Endothelial cell (in vitro differentiated cells): Measurements from ENCODE around the gene MPC1. TPM values are rescaled to one million over a fixed set of nuclear protein-coding genes. Genes with fewer than 3 reads are reported as not detected.

Experiments used
- DNase-seq: peaks from one replicate; pipeline ENCODE4 v3.0.0; 2021; ENCODE audit warnings: low spot score
- H3K27ac Mint-ChIP-seq: one replicate; pipeline ENCODE4 v1.8.0; 2021; ENCODE audit warnings: mixed read lengths, inconsistent platforms; ENCODE audit not compliant: unreplicated experiment
- H3K27me3 Mint-ChIP-seq: one replicate; pipeline ENCODE4 v1.8.0; 2021; ENCODE audit warnings: mild to moderate bottlenecking, moderate library complexity, mixed read lengths, inconsistent platforms; ENCODE audit not compliant: unreplicated experiment
- H3K36me3 Mint-ChIP-seq: one replicate; pipeline ENCODE4 v1.8.0; 2021; ENCODE audit warnings: mild to moderate bottlenecking, low read depth, mixed read lengths, inconsistent platforms; ENCODE audit not compliant: unreplicated experiment
- H3K4me1 Mint-ChIP-seq: one replicate; pipeline ENCODE4 v1.8.0; 2021; ENCODE audit warnings: mild to moderate bottlenecking, mixed read lengths, inconsistent platforms; ENCODE audit not compliant: unreplicated experiment
- H3K4me3 Mint-ChIP-seq: one replicate; pipeline ENCODE4 v1.8.0; 2021; ENCODE audit warnings: mild to moderate bottlenecking, mixed read lengths, inconsistent platforms; ENCODE audit not compliant: unreplicated experiment
- H3K9me3 Mint-ChIP-seq: one replicate; pipeline ENCODE4 v1.8.0; 2021; ENCODE audit warnings: mixed read lengths, inconsistent platforms; ENCODE audit not compliant: unreplicated experiment
- total RNA-seq: library from RNA; stranded (reverse); fragmentation: NEBNext Ultra II Directional; extraction: Animal tissue kit (Norgen Biotek cat#: 25700); gene quantifications from one replicate; pipeline ENCODE4 v1.2.1, GENCODE V29; 2021; ENCODE audit not compliant: unreplicated experiment
- TF ChIP-seq, protein P1 (sequence below): fragments of 200-600 bp; sonication (generic); IDR thresholded peaks from one replicate; pipeline ENCODE4 v1.5.0; 2021; ENCODE audit warnings: antibody characterized with exemption; ENCODE audit not compliant: unreplicated experiment

The MPC1 gene
- total RNA-seq, 1 donor from 2014 or later: 23.7 TPM

DNA sequence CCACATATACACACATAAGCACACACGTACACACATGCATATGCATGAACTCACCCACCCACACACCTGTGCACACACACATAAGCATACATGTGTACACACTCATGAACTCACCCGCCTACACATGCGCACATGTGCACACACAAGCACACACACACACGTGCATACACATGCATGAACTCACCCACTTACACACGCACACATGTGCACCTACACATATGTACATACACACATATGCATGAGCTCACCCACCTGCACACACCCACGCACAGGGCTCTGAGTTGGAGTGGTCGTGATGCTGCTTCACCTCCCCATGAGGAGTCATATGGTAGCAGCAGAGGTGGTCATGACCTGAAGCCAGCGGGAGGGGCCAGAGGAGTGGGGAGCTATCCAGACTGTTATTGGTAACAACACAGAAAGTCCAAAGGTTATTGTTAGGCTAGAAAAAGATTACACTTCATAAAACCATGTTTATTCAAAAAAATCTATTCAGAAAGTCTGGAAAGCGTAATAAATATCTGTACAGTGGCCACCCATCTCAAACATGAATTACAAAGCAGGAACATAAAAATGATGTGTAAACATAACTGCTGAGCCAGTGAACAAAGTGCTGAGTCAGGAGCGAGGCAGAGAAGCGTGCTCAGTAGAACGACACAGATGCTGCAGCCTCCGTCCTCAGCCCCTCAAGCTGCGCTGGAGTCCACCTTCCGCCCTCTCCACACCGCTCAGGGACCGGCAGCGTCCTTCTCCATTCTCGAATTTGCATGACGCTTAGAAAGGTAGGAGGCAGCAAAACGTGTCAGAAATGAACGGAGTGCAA, 26.4 kb upstream of the MPC1 start:
- Mint-ChIP-seq H3K4me3 (peak overlapping the region; percentile 22), H3K9me3 (no peaks in the 10 kb centered on the region), H3K27me3 (peaks cover 20% of the 10 kb centered on the region), H3K4me1 (no peaks in the 10 kb centered on the region), H3K36me3 (peaks cover 39% of the 10 kb centered on the region), H3K27ac (peak overlapping the region; percentile 6)
- no peak for DNase-seq
- TF ChIP-seq, protein P1, sequence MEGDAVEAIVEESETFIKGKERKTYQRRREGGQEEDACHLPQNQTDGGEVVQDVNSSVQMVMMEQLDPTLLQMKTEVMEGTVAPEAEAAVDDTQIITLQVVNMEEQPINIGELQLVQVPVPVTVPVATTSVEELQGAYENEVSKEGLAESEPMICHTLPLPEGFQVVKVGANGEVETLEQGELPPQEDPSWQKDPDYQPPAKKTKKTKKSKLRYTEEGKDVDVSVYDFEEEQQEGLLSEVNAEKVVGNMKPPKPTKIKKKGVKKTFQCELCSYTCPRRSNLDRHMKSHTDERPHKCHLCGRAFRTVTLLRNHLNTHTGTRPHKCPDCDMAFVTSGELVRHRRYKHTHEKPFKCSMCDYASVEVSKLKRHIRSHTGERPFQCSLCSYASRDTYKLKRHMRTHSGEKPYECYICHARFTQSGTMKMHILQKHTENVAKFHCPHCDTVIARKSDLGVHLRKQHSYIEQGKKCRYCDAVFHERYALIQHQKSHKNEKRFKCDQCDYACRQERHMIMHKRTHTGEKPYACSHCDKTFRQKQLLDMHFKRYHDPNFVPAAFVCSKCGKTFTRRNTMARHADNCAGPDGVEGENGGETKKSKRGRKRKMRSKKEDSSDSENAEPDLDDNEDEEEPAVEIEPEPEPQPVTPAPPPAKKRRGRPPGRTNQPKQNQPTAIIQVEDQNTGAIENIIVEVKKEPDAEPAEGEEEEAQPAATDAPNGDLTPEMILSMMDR: no peak

DNA sequence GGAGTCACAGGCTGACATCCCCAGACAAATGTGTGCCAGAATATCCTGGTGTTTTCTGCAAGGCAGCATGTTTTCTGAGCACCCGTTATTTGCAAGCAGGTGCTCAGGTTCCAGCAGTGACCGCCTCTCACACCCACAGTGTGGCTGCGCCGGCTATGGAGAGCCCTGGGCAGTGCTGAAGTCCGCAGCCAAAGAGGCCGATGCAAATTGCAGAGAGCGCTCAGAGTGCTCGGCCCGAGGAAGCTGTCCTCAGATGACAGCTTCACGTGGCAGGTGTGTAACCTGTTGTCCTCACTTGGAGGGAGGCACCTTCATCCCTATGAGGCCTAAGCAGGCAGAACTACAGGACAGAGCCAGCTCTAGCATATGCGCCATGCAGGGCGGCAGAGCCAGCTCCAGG, 23.5 kb upstream of the MPC1 start:
- TF ChIP-seq, protein P1: no peak

DNA sequence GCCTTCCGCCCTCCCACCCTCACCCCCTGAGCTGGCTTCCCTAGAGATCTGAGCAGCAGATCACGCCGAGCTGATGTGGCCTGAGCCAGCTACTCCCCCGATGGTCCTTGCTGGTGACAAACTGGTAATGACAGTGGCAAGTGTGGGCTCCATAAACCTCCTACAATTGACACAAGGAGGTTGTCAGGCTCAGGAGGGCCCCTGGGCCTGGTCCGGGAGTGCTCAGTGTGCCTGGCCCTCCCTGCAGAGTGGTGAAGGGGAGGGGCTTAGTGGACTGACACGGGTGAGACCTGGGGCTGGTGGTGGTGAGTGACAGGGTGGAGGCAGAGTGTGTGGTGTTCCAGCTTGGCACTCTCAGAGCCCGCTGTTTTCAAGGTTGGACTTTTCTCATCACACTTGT, 22.6 kb upstream of the MPC1 start:
- peaks cover 18% of the 10 kb centered on the region for H3K27me3 Mint-ChIP-seq
- no peak for DNase-seq
- no peaks in the 10 kb centered on the region for H3K4me1 Mint-ChIP-seq
- TF ChIP-seq, protein P1: no peak
- H3K4me3 Mint-ChIP-seq: no peak overlapping the region
- no peak overlapping the region for H3K27ac Mint-ChIP-seq
- no peaks in the 10 kb centered on the region for H3K9me3 Mint-ChIP-seq
- H3K36me3 Mint-ChIP-seq: peaks cover 28% of the 10 kb centered on the region

More for the DNA sequence above, 23.5 kb upstream of the MPC1 start:
- H3K9me3 Mint-ChIP-seq: no peaks in the 10 kb centered on the region
- no peak overlapping the region for H3K4me3 Mint-ChIP-seq
- peaks cover 18% of the 10 kb centered on the region for H3K27me3 Mint-ChIP-seq
- DNase-seq: no peak
- peaks cover 28% of the 10 kb centered on the region for H3K36me3 Mint-ChIP-seq
- no peaks in the 10 kb centered on the region for H3K4me1 Mint-ChIP-seq
- H3K27ac Mint-ChIP-seq: no peak overlapping the region

DNA sequence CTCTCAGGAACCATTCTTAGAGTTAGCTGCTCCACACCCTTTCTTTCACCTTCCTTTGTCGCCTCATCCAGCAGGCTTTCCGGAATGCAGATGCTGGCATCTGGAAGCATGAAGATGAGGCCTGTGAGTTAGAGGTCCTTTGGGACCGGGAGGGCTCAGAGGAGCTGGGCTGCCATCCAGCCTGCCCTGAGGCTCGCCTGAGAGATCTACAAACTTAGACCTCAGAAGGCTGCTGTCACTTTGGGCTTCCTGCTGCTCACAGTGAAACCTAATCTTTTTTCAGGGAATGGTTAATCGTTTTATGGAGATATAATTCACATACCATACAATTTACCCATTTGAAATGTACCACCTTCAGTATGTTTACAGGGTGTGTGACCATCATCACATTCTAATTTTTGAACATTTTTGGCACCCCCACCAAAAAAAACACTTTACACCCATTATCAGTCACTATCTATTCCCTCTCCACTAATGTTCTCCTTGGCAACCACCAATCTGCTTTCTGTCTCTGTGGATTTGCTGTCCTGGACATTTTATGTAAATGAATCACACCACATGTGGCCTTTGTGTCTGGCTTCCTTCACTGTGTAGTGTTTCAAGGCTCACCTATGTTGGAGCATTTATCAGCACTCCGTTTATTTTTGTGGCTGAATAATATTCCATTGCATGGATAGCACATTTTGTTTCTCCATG, 20.0 kb upstream of the MPC1 start:
- H3K36me3 Mint-ChIP-seq: peaks cover 6% of the 10 kb centered on the region
- H3K9me3 Mint-ChIP-seq: no peaks in the 10 kb centered on the region
- TF ChIP-seq, protein P1: no peak
- peaks cover 3% of the 10 kb centered on the region for H3K4me1 Mint-ChIP-seq
- no peak overlapping the region for H3K27ac Mint-ChIP-seq
- peak overlapping the region; percentile 63 for H3K4me3 Mint-ChIP-seq
- DNase-seq: no peak
- peaks cover 12% of the 10 kb centered on the region for H3K27me3 Mint-ChIP-seq
